Body of pancreas (tissue), 4 donors: ENCODE results near the gene SMYD4. TPM values are rescaled to one million over a fixed set of nuclear protein-coding genes. Genes with fewer than 3 reads are reported as not detected.
"Not testable (repeated sequence)": the region's sequence is repeated elsewhere in the genome, so short reads cannot be mapped to it uniquely, and the experiment has no call there.

ENCODE experiments used
- ATAC-seq: fragments of 150-250 bp; one replicate; pipeline ENCODE4 v1.9.1; 2016
- DNase-seq, 4 donors: peaks; one replicate each; pipeline ENCODE4 v3.0.0-alpha.2; 2019
- H3K27ac ChIP-seq, 4 donors: fragments of 200-600 bp; sonication (generic); 1 replicate in 3 of 4; 2 replicates in 1 of 4; pipeline versions ENCODE4 v1.5.1 to v1.6.1; 2016 to 2019; ENCODE audit warnings: mild to moderate bottlenecking in 1 of 4, mixed read lengths in 1 of 4, moderate library complexity in 1 of 4
- H3K27me3 ChIP-seq, 2 donors: fragments of 200-600 bp; sonication (generic); one replicate each; pipeline ENCODE4 v1.6.0; 2016; ENCODE audit warnings: mild to moderate bottlenecking in 1 of 2
- H3K36me3 ChIP-seq, 2 donors: fragments of 200-600 bp; sonication (generic); replicated peaks in 1 of 2; 2 replicates each; pipeline ENCODE4 v1.5.1; 2016; ENCODE audit warnings: low read depth in 2 of 2; ENCODE audit not compliant: insufficient read depth in 1 of 2
- H3K4me1 ChIP-seq: fragments of 200-600 bp; sonication (generic); one replicate; pipeline ENCODE4 v1.6.0; 2016
- H3K4me3 ChIP-seq, 2 donors: fragments of 200-600 bp; sonication (generic); 1 replicate in 1 of 2; 2 replicates in 1 of 2; pipeline ENCODE4 v1.5.1; 2016 to 2019
- H3K9me3 ChIP-seq, 3 donors: fragments of 200-600 bp; sonication (generic); 1 replicate in 2 of 3; 2 replicates in 1 of 3; pipeline ENCODE4 v1.5.1; 2016
- CTCF ChIP-seq, 7 experiments: fragments of 450-650 bp in 4 of 7; fragments of 200-600 bp in 3 of 7; sonication (generic) in 3 of 7; IDR thresholded peaks; one replicate each; pipeline ENCODE4 v1.5.1; 2016 to 2019; ENCODE audit warnings: antibody characterized with exemption in 7 of 7
- POLR2A ChIP-seq, 3 donors: fragments of 450-650 bp; IDR thresholded peaks; one replicate each; pipeline ENCODE4 v1.6.1; 2016; ENCODE audit warnings: antibody characterized with exemption in 3 of 3, mild to moderate bottlenecking in 2 of 3
- WGBS, 2 donors: methylation state at CpG; one replicate each; pipeline ENCODE4 v1.1.5; 2017; 5-methylcytosine and 5-hydroxymethylcytosine counted together
- intact Hi-C: fragments of 100-400 bp; cut with DNase I; formaldehyde crosslinking; loops from one replicate; pipeline ENCODE4 v1.15.1; 2023
- total RNA-seq, 2 donors: library from RNA; depleted of rRNA; stranded (reverse); fragments of >200 nt; gene quantifications; one replicate each; pipeline ENCODE4 v1.1.0, GENCODE V29; 2016

Gene SMYD4
- total RNA-seq, 2 donors from 2014 or later: 4.0 to 7.0 TPM

DNA sequence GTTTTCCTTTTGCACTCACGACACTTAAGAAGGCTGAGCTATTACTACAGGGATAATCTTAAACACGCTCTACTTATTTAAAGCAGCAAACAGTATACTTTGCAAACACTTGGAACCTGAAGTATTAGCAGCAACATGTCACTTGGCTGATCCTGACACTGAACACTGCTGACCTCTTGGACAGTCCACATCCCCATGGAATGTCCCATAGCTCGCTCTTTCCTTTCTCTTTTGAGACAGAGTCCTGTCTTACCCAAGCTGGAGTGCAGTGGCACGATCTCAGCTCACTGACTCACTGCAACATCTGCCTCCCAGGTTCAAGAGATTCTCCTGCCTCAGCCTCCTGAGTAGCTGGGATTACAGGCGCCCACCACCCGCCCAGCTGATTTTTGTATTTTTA, 26.4 kb downstream of the SMYD4 start:
- H3K27me3 ChIP-seq: no peaks in the 10 kb centered on the region
- H3K27ac ChIP-seq: no peak overlapping the region
- ATAC-seq (no peak), DNase-seq (no peak)
- no peaks in the 10 kb centered on the region for H3K4me1 ChIP-seq
- 83 to 93% methylated on average over 6 of the region's 6 CpGs for WGBS, 2 donors
- H3K9me3 ChIP-seq: no peaks in the 10 kb centered on the region
- H3K36me3 ChIP-seq: peaks cover 0 to 5% of the 10 kb centered on the region in 2 donors
- H3K4me3 ChIP-seq: no peak overlapping the region
- intact Hi-C loops: no loop called here
- TF ChIP-seq POLR2A (IDR thresholded peaks at IDR 0.05) (no peak), CTCF (IDR thresholded peaks at IDR 0.05) (no peak)

DNA sequence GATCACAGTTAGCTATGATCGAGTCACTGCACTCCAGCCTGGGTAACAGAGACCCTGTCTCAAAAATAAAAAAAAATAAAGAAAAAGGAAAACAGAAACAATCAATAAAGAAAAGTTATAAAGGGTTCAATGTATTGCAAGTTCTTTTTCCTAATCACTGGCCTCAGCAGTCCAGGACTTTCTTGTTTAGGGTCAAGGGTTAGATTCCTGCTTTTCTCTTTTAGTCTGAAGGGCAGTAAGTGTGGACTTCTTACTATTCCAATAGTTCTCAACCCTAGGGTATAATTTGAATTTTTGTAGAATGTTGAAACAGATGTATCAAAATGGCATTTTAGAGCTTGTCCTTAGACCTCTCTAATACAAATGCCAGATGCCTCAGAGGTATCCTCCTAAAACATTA, 27.3 kb downstream of the SMYD4 start:
- TF ChIP-seq POLR2A (IDR thresholded peaks at IDR 0.05) (no peak), CTCF (IDR thresholded peaks at IDR 0.05) (no peak)
- Histone ChIP-seq H3K27ac (no peak overlapping the region), H3K9me3 (no peaks in the 10 kb centered on the region), H3K36me3 (peaks cover 0 to 5% of the 10 kb centered on the region in 2 donors), H3K4me3 (no peak overlapping the region), H3K27me3 (no peaks in the 10 kb centered on the region), H3K4me1 (no peaks in the 10 kb centered on the region)
- no peak for ATAC-seq
- 91 to 94% methylated on average over 1 of the region's 1 CpG for WGBS, 2 donors
- intact Hi-C loops: no loop called here
- DNase-seq: no peak

- 77 to 83% methylated on average over 4 of the region's 4 CpGs for WGBS, 2 donors
- ATAC-seq: peak; percentile 65
- TF ChIP-seq POLR2A (IDR thresholded peaks at IDR 0.05): no peak
- no peak for TF ChIP-seq CTCF (IDR thresholded peaks at IDR 0.05)
Observed at GRCh38 chr17:1800712-1801111, 29.0 kb downstream of the SMYD4 start.

GRCh38 chr17:1800240-1800639, 29.5 kb downstream of the SMYD4 start:
- no peak for TF ChIP-seq CTCF (IDR thresholded peaks at IDR 0.05)
- TF ChIP-seq POLR2A (IDR thresholded peaks at IDR 0.05): no peak
- WGBS, 2 donors: 83 to 89% methylated on average over 4 to 7 of the region's 7 CpGs
- H3K27ac ChIP-seq: peak overlapping the region in 1 of 4 donors; percentile 4
- peaks cover 0 to 5% of the 10 kb centered on the region in 2 donors for H3K36me3 ChIP-seq
- peak in 1 of 4 donors; percentile 15 for DNase-seq
- H3K27me3 ChIP-seq: no peaks in the 10 kb centered on the region
- H3K4me1 ChIP-seq: no peaks in the 10 kb centered on the region
- peak; percentile 50 for ATAC-seq
- intact Hi-C loops: no loop called here
- H3K9me3 ChIP-seq: no peaks in the 10 kb centered on the region
- H3K4me3 ChIP-seq: no peak overlapping the region

More at GRCh38 chr17:1800712-1801111, 29.0 kb downstream of the SMYD4 start:
- Histone ChIP-seq H3K36me3 (peaks cover 0 to 5% of the 10 kb centered on the region in 2 donors), H3K4me3 (no peak overlapping the region), H3K4me1 (no peaks in the 10 kb centered on the region), H3K9me3 (no peaks in the 10 kb centered on the region), H3K27me3 (no peaks in the 10 kb centered on the region), H3K27ac (no peak overlapping the region)
- DNase-seq: peak in 2 of 4 donors; percentile 13 to 31
- intact Hi-C loops: no loop called here

DNA sequence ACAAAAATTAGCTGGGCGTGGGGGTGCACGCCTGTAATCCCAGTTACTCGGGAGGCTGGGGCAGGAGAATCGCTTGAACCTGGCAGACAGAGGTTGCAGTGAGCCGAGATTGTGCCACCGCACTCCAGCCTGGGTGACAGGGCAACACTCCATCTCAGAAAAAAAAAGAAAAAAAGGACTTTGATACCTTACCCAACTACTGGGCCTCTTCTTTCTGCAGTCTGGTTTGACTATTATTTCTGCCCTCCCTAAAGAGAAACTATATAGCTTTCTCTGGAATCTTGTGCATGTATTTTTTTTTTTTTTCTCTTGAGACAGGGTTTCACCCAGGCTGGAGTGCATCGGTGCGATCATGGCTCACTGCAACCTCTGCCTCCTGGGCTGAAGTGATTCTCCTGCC, 31.9 kb downstream of the SMYD4 start:
- H3K27me3 ChIP-seq, H3K4me1 ChIP-seq, DNase-seq, H3K27ac ChIP-seq, H3K9me3 ChIP-seq, ATAC-seq, H3K4me3 ChIP-seq, intact Hi-C loops, H3K36me3 ChIP-seq: not testable (repeated sequence)
- WGBS, 2 donors: 95 to 98% methylated on average over 8 of the region's 8 CpGs
